RWPE2 (cell line): ENCODE results near the gene FAM222B.

Experiments
- ATAC-seq: fragments of 200-7000 bp; cut with Tn5 transposase; 3 replicates; pipeline ENCODE4 v1.9.1; 2021; ENCODE audit warnings: low read depth
- DNase-seq: peaks from one replicate; pipeline ENCODE4 v3.0.0-alpha.2; 2020; ENCODE audit warnings: low spot score
- H3K27ac ChIP-seq: fragments of 450-650 bp; 2 replicates; pipeline ENCODE4 v1.5.1; 2017; ENCODE audit warnings: mild to moderate bottlenecking; ENCODE audit not compliant: poor library complexity, severe bottlenecking
- H3K27me3 ChIP-seq: fragments of 250-450 bp; sonication (Bioruptor Pico); 2 replicates; pipeline ENCODE4 v1.5.1; 2021; ENCODE audit warnings: mild to moderate bottlenecking, moderate library complexity; ENCODE audit not compliant: insufficient read depth, poor library complexity, severe bottlenecking
- H3K36me3 ChIP-seq: fragments of 250-450 bp; sonication (Bioruptor Pico); 2 replicates; pipeline ENCODE4 v1.5.1; 2020; ENCODE audit warnings: low read depth, mild to moderate bottlenecking, moderate library complexity
- H3K4me1 ChIP-seq: fragments of 250-450 bp; sonication (Bioruptor Pico); 2 replicates; pipeline ENCODE4 v1.5.1; 2021; ENCODE audit warnings: mild to moderate bottlenecking, moderate library complexity; ENCODE audit not compliant: insufficient read depth, poor library complexity, severe bottlenecking
- H3K4me3 ChIP-seq: fragments of 250-450 bp; sonication (Bioruptor Pico); 2 replicates; pipeline ENCODE4 v1.5.1; 2021; ENCODE audit warnings: mild to moderate bottlenecking, moderate library complexity; ENCODE audit not compliant: severe bottlenecking
- H3K9me3 ChIP-seq: fragments of 250-450 bp; sonication (Bioruptor Pico); 2 replicates; pipeline ENCODE4 v1.5.1; 2021; ENCODE audit warnings: mild to moderate bottlenecking, moderate library complexity; ENCODE audit not compliant: severe bottlenecking
- CTCF ChIP-seq: fragments of 450-650 bp; IDR thresholded peaks from one replicate; pipeline ENCODE4 v1.5.1; 2017; ENCODE audit warnings: mild to moderate bottlenecking, moderate library complexity; ENCODE audit not compliant: poor library complexity, severe bottlenecking

Gene FAM222B

GRCh38 chr17:28744972-28745785 lies 97.4 kb downstream of the FAM222B start:
- Histone ChIP-seq H3K27me3 (no peaks in the 10 kb centered on the region), H3K4me3 (peak overlapping the region; percentile 65), H3K27ac (peak overlapping the region; percentile 95), H3K4me1 (peaks cover 24% of the 10 kb centered on the region), H3K9me3 (no peaks in the 10 kb centered on the region), H3K36me3 (peaks cover 56% of the 10 kb centered on the region)
- ATAC-seq (no peak), DNase-seq (no peak)
- TF ChIP-seq CTCF: no peak

GRCh38 chr17:28744104-28744971 lies 98.3 kb downstream of the FAM222B start:
- TF ChIP-seq CTCF: no peak
- H3K4me1 ChIP-seq: peaks cover 24% of the 10 kb centered on the region
- peak overlapping the region; percentile 95 for H3K27ac ChIP-seq
- H3K27me3 ChIP-seq: no peaks in the 10 kb centered on the region
- no peaks in the 10 kb centered on the region for H3K9me3 ChIP-seq
- no peak for DNase-seq
- peak overlapping the region; percentile 65 for H3K4me3 ChIP-seq
- no peak for ATAC-seq
- peaks cover 48% of the 10 kb centered on the region for H3K36me3 ChIP-seq

GRCh38 chr17:28743243-28744103 lies 99.1 kb downstream of the FAM222B start, which contains the start of gene TRAF4:
TSS of gene TRAF4 (plus strand) at chr17:28744011. CDS start at chr17:28744113, 102 bp downstream.
- no peak for DNase-seq
- H3K27ac ChIP-seq: peak within 1 kb of the TSS; percentile 95
- no peaks in the 10 kb centered on the region for H3K27me3 ChIP-seq
- peak within 1 kb of the TSS; percentile 65 for H3K4me3 ChIP-seq
- peak; percentile 45 for ATAC-seq
- no peaks in the 10 kb centered on the region for H3K9me3 ChIP-seq
- peaks cover 39% of the 10 kb centered on the region for H3K36me3 ChIP-seq
- peak; percentile 31 for TF ChIP-seq CTCF
- peaks cover 24% of the 10 kb centered on the region for H3K4me1 ChIP-seq

GRCh38 chr17:28741358-28742349 lies 100.9 kb downstream of the FAM222B start:
- no peak overlapping the region for H3K4me3 ChIP-seq
- peaks cover 10% of the 10 kb centered on the region for H3K4me1 ChIP-seq
- no peaks in the 10 kb centered on the region for H3K27me3 ChIP-seq
- H3K36me3 ChIP-seq: peaks cover 21% of the 10 kb centered on the region
- H3K9me3 ChIP-seq: no peaks in the 10 kb centered on the region
- no peak for ATAC-seq
- DNase-seq: no peak
- H3K27ac ChIP-seq: peak overlapping the region; percentile 95
- no peak for TF ChIP-seq CTCF
